Mesenteric fat pad (tissue), 1 donor: ENCODE data around the gene ELOF1. TPM values are rescaled to one million over a fixed set of nuclear protein-coding genes. Genes with fewer than 3 reads are reported as not detected.
"Not testable (repeated sequence)": the region's sequence is repeated elsewhere in the genome, so short reads cannot be mapped to it uniquely, and the experiment has no call there.

Experiments
- DNase-seq: peaks from one replicate; pipeline ENCODE4 v3.0.0-alpha.2; 2020; ENCODE audit warnings: low spot score
- total RNA-seq: library from RNA; stranded (reverse); fragmentation: NEBNext Ultra II Directional; extraction: Animal tissue kit (Norgen Biotek cat#: 25700); gene quantifications from one replicate; pipeline ENCODE4 v1.2.1, GENCODE V29; 2021
- donor health status: DM: yes; HTN: yes; CAD: no.

ELOF1 gene
- total RNA-seq, 1 donor from 2014 or later: 35.0 TPM

DNA sequence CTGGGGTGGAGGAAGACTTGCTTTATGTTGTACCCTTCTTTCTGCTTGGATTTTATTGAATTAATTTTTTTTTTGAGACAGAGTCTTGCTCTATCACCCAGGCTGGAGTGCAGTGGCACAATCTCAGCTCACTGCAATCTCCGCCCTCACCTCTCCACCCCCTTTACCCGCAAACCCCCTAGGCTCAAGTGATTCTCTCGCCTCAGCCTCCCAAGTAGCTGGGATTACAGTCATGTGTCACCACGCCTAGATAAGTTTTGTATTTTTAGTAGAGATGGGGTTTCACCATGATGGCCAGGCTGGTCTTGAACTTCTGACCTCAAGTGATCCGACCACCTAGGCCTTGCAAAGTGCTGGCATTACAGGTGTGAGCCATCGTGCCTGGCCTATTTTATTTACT is 14.3 kb upstream of the ELOF1 start:
- not testable (repeated sequence) for DNase-seq

DNA sequence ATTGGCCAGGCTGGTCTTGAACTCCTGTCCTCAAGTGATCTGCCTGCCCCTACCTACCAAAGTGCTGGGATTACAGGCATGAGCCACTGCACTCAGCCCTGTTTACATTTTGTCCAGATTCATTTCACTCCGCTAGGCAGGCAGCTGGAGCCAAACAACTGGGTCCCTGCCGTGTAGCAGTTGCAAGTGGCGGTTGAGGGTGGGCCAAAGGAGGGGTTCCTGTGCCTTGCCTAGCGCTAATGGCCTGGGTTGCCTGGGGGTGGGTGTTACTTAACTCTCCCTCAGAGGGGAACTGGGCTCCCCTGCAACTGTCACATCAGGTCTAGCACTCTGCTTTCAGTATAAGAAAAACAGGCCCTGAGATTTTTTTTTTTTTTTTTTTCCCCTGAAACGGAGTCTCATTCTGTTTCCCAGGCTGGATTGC is 11.0 kb upstream of the ELOF1 start:
- no peak for DNase-seq

DNA sequence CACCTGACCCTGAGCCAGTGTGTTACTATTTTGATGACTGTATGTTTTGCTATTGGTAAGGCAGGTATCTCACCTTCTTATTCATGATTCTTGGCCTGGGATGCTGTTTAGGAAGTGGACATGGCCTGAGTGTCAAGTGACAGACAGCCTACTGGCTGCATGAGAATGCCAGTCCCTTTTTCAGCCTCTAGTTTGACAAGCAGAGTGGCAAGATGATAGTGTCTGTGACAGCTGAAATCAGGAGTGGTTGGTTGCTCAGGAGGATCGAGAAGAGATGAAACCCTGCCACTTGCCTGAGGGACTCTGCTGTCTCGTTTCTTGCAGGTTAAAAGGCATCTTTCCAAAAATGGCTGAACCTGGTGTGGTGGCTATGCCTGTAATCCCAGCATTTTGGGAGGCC is 7.1 kb upstream of the ELOF1 start:
- DNase-seq: no peak

DNA sequence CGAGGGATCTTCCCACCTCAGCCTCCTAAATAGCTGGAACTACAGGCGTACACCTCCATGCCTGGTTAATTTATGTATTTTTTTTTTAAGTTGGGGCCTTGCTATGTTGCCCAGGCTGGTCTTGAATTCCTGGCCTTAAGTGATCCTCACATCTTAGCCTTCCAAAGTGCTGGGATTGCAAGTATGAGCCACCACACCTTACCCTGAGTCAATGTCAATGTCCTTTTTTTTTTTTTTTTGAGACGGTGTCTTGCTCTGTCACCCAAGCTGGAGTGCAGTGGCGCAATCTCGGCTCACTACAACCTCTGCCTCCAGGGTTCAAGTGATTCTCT is 6.6 kb upstream of the ELOF1 start:
- DNase-seq: not testable (repeated sequence)

DNA sequence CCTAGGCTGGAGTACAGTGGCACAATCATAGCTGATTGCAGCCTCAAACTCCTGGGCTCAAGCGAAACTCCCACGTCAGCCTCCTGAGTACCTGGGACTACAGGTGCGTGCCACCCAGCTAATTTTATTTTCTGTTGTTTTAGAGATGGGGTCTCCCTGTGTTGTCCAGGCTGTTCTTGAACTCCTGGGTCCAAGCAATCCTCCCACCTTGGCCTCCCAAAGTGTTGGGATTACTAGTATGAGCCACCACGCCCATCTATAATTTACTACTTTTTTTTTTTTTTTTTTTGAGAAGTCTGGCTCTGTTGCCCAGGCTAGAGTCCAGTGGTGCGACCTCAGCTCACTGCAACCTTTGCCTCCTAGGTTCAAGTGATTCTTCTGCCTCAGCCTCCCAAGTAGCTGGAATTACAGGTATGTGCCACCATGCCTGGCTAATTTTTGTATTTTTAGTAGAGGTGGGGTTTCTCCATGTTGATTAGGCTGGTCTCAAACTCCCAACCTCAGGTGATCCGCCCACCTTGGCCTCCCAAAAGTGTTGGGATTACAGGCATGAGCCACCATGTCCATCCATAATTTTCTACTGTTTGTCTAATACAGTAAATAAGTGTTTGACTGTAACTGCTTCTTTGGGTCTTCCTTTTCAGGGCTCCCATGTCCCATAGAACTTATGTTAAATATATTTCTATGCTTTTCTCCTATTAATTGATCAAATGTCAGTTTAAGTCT is 5.2 kb upstream of the ELOF1 start:
- not testable (repeated sequence) for DNase-seq

DNA sequence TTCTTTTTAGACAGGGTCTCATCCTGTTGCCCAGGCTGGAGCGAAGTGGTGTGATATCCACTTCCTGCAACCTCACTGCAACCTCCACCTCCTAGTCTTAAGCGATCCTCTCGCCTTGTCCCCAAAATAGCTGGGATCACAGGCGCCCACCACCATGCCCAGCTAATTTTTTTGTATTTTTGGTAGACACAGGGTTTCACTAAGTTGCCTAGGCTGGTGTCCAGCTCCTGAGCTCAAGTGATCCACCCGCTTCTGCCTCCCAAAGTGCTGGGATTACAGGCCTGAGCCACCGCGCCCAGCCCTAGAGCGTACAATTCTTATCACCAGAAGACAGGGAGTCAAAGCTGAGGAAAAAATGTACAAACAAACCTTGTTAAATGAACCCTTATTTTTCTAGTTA is 4.5 kb upstream of the ELOF1 start:
- DNase-seq: no peak

DNA sequence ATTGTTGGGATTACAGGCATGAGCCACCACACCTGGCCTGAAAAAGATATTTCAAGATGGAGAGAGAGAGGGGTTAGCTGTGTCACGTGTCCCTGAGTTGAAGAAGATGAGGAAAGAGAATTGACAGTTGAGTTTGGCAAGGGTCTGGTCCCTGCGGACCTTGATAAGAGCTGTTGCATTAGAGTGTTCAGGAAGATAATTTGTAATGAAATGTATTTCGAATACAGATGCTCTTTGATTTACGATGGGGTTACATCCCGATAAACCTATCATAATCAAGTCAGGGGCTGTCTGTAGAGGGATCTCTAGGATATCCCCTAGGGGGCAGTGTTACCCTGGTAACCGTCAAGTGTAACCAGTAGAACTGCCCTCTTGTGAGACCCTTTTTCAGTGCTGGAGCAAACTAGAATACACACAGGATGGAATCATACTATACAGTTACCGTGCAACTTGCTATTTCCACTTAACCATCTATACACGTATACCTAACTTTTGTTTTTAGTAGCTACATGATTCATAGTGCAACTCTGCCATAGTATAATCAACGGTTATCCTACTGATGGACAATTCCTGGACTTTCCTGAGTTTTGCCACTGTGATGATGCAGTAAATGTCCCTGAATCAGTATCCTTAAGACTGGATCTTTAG is 1.5 kb upstream of the ELOF1 start:
- no peak for DNase-seq

DNA sequence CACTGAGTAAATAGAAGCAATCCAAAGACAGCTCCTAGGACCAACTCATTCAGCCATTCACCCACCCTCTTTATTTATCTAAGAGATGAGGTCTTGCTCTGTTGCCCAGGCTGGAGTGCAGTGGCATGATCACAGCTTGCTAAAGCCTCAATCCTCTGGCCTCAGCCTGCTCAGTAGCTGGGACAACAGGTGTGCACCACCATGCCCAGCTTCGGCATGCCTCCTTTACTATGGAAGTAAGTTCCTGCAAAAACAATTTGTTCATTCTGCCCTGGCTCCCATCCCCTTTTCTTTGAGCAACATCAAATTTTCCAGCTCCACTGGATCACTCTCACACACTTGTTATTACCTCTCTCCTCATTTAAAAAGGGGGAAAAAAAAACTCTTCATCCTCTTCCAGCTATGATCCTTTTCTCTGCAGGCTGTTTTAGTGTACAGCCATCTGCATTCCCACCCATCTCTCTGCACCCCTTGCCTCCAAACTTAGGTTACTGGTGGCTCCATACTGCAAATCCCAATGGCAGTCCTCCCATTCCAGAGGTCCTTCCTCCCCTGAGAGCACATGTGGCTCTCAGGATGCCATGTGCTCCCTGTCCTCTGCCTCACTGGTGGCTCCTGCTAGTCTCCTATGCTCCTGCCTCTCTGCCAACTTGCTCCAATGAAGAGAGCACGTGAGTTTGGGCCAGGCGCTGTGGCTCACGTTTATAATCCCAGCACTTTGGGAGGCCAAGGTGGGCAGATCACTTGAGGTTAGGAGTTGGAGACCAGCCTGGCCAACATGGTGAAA is 2.2 kb downstream of the ELOF1 start:
- no peak for DNase-seq

DNA sequence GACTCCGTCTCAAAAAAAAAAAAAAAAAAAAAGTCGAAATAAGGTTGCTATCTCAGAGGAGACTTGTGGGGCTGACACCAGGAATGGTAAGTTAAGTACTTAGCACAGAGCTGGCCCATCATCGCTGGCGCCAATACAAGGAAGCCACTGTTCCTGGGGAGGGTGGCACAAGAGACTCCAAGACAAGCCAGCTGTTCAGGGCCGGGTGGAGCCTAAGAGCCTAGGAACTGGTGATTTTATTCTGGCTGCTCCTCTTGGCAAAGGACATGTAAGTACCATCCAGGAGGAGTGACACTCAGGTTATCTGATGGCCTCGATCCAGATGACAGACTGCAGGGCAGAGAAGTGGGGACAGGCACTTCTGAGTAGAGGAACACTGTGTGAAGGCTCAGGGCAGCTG is 3.8 kb downstream of the ELOF1 start:
- DNase-seq: no peak

DNA sequence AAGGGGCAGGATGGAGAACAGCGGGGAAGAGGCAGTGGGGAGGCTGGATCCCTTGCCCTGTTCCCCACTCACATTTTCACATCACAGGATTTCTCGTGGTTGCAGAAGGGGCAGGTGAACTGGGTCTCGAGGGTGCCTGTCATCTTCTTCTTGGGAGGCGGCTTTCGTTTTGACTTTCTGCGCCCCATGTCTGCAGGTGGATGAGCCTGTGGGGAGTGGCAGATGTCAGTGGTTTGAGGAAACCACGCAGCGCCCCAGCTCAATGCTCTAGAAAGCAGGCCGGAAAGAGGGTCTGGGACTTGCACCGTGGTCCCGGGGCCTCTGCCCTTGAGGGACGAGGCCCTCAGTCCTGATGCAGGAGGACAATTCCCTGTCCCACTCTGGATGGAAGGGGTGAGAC is 4.9 kb downstream of the ELOF1 start:
- DNase-seq: no peak

DNA sequence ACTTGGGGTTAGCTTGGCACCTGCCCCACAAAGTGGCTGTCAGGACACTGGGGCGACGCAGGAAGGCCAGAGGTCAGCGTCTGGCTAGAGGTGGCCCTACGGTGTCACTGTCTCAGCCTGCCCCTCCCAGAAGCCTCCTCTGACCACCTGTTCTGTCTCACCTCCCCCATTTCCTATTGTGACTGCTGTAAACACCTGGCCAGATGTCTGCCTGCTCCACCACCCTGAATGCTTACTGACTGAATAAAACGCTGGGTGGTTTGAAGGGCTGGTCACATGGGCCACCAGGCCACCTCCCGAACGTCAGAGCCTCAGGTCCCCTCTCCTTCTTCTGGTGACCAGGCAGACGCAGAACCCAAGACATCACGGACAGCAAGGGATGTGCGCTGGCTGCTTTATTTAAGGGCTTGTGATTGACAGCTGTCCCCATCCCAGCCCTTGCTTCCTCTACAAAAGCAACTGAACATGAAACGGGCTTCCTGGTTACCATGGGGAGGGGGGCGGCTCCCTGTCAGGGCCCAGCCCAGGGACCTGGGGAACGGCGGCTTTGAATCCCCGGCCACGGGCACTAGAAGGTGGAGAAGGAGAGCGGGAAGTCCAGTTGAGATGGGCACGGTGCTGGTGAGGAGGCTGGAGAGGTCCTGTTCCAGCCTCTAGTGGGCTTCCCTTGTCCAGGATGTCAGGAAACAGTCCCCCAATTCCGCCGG is 6.2 kb downstream of the ELOF1 start:
- DNase-seq: no peak

DNA sequence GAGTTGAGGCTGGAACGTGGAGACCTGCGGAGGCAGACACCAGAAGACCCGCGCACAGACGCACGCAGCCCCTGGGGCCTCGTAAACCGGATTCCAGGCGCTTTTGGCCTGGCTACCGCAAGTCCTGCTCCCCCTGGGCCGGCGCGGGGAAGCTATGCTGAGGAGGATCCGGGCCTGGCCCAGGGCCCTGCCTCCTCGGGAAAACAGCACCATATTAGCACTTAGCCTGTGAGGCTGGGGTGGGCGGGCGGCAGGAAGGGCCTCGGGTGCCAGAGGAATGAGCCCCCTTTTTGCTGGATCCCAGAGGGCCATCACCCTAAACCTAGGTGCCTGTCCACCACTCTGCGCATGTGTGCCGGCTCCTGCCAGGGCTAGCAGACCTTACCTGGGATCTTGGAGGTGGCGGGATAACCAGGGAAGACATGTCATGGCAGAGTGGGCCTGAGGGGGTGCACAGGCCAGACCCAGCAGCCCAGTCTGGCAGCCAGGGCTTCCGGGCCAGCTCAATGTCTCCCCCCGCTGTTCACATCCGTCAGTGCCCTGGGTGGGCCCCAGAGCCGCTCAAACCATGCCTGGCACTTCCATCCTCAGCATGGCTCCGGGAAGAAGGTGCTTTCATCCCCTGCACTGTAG is 7.3 kb downstream of the ELOF1 start:
- DNase-seq: no peak

DNA sequence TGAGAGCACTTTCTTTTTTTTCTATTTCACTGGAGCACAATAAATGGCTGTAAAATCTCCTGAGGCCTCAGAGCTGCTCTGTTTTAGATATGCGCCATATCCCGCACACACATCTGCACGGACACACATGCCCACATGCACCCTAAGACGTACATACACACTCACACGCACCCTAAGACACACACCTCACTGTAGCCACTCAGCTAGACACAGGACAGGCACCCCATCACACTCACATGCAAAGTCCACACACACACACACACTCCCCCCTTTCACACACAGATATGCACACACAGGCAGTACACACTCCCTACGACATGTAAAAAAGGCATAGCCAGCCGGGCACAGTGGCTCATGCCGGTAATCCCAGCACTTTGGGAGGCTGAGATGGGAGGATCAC is 8.8 kb downstream of the ELOF1 start:
- DNase-seq: no peak

DNA sequence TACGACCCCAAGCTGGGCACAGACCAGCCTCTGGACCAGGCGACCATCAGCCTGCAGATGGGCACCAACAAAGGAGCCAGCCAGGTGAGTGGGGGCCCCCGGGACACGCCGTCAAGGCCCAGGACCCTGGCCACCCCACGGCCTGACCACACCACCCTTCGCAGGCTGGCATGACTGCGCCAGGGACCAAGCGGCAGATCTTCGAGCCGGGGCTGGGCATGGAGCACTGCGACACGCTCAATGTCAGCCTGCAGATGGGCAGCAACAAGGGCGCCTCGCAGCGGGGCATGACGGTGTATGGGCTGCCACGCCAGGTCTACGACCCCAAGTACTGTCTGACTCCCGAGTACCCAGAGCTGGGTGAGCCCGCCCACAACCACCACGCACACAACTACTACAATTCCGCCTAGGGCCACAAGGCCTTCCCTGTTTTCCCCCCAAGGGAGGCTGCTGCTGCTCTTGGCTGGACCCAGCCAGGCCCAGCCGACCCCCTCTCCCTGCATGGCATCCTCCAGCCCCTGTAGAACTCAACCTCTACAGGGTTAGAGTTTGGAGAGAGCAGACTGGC is 9.6 kb downstream of the ELOF1 start:
- DNase-seq: no peak

DNA sequence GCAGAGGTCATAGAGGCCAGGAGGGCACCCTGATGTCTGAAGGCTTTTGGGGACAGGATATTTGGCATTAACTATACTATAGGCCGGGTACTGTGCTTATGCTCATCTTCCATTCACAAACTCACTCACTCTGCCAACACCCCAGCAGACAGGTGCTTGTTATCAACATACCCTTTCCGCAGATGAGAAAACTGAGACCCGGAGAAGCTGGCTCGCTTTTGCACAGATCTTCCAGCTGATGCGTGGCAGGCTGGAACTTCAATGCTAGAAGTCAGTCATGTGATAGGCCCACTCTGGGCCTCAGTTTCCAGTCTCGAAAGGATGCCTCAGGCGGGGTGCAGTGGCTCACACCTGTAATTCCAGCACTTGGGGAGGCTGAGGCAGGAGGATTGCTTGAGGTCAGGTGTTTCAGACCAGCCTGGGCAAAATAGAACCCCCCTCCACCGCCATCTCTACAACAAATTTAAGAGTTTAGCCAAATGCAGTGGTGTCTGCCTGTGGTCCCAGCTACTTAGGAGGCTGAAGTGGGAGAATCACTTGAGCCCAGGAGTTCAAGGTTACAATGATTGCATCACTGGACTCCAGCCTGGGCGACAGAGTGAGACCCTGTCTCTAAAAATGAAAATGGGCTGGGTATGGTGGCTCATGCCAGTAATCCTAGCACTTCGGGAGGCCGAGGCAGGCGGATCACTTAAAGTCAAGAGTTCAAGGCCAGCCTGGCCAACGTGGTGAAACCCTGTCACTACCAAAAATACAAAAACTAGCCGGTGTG is 10.9 kb downstream of the ELOF1 start:
- no peak for DNase-seq

DNA sequence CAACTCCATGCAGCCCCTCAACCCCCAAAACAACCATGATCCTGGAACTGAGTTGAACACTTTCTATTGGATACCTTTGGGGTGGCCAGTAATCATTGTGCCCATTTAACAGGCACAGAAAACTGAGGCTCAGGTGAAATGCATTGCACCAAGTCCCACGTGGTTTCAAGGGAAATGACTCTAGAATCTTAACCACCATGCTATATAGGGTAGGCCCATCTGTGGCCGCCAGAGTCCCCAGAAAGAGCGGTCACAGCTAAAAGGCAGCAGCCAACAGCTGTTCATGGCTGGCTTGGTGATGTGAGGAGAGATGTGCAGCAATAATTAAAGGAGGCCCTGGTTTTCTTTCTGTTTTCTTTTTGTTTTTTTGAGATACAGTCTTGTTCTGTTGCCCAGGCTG is 17.8 kb downstream of the ELOF1 start:
- DNase-seq: no peak

DNA sequence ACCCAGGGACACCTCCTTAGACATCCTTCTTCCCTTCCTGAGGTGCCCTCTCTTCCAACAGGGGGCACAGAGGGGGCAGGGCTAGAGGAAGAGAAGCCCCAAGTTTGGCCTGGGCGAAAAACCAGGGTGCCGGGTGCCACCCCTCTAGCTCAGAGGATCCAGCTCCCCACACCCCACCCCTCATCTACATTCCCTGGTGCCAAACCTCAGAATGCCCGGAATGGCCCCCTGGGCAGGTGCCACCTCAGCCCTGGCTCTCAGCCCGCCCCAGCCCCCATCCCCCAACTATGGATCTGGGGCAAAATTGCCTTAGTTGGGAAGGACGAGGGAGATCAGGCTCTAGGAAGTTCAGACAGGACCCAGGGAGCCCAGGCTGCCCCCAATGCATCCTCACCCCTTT is 18.4 kb downstream of the ELOF1 start:
- DNase-seq: no peak

DNA sequence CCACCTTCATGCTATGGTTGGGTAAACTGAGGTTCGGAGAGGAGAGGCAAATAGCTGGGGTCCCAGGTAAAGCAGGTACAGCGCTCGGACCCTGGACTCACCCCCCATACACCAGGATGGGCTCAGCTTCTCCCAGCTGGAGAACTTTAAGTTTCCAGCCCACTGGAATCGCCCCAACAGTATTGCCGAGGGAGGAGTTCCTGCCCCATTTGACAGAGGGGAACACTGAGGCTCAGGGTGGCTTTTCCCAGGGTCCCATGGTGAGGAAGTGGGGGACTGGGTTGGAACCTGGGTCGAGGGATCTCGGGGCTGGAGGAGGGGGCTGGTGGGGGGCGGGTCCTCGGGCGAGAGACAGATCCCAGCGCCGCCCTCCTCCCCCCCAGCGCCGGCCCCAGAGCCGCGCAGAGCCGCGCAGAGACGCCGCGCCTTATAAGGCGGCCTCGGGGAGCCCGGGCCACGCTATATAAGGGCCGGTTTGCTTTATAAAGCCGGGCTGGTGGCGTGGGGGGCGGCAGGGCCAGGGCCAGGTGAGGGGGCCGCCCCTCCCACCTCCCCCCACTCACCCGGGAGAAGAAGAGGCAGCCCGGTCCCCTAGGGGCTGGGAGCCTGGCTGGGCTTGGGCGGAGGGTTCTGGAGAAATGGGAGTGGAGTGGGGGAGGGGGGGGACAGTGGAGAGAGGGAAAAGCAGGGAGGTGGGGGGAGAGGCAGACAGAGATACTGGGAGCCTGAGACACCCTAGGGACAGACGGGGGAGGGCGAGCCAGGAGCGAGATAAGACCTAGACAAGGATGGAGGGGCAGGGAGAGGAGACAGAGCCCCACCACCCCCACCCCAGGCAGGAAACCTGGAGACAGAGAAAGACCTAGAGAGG is 19.3 kb downstream of the ELOF1 start:
- no peak for DNase-seq
